HG03575 (cell line): Measurements from ENCODE around the gene ZBTB1.
A peak's percentile ranks its signal among the peaks of the same experiment; 100 is the strongest.

Experiments
- ATAC-seq: cut with Tn5 transposase; IDR thresholded peaks from one replicate; pipeline ENCODE4 v1.9.1; 2021; ENCODE audit not compliant: unreplicated experiment, insufficient number of reproducible peaks, low FRiP score; ENCODE audit errors: extremely low read depth

The ZBTB1 gene, protein sequence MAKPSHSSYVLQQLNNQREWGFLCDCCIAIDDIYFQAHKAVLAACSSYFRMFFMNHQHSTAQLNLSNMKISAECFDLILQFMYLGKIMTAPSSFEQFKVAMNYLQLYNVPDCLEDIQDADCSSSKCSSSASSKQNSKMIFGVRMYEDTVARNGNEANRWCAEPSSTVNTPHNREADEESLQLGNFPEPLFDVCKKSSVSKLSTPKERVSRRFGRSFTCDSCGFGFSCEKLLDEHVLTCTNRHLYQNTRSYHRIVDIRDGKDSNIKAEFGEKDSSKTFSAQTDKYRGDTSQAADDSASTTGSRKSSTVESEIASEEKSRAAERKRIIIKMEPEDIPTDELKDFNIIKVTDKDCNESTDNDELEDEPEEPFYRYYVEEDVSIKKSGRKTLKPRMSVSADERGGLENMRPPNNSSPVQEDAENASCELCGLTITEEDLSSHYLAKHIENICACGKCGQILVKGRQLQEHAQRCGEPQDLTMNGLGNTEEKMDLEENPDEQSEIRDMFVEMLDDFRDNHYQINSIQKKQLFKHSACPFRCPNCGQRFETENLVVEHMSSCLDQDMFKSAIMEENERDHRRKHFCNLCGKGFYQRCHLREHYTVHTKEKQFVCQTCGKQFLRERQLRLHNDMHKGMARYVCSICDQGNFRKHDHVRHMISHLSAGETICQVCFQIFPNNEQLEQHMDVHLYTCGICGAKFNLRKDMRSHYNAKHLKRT

DNA sequence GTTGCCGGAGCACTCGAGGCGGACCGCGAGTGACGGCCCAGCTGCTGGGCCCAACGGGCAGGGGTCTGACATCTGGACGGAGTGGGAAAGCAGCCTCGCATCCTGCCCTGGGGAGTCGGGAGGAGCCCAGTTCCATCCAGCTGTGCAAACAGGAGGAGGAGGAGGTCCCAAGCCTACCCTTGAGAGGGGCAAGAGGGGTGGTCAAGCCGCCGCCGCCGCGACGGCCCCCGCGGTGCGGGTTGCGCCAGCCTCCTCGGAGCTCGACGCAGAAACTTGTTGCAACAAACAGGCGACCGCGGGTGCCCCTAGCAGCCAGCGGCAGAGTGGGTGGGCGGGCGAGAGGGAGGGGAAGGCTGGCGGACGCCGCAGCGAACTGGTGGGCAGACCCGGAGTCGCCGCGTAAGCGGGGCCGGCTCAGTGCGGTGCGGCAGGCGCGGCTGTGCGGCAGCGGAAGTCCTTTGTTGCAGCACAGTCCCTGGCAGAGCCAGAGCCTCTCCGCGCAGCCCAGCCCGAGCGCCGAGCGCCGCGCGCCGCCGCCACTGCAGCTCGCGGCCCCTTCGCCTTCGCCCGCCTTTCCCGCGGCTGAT is at the start of gene ZBTB1:
Gene ZBTB1 (plus strand): TSS at position 461 of the 587 bp plus-strand sequence. CDS start 16,735 bp downstream, outside the sequence.
- ATAC-seq, result no peak

GRCh38 chr14:64459405-64460136 is 45.0 kb upstream of the ZBTB1 start:
- no peak for ATAC-seq

GRCh38 chr14:64461221-64461620 is 43.3 kb upstream of the ZBTB1 start:
- no peak for ATAC-seq

GRCh38 chr14:64463195-64463594 is 41.4 kb upstream of the ZBTB1 start:
- peak; percentile 40 for ATAC-seq

DNA sequence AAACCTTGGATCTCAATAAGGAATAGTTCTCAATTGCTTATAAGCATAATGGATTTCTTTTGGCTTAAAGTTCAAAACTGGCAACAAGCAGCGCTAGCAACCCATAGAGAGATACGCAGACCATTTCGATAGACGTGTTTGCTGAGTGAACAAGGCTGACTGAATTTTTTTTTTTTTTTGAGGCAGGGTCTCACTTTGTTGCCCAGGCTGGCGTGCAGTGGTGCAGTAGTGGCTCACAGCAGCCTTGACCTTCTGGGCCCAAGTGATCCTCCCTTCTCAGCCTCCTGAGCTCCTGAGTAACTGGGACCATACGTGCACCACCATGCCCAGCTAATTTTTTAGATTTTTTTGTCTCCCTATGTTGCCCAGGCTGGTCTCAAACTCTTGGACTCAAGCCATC is 40.7 kb upstream of the ZBTB1 start:
- no peak for ATAC-seq

GRCh38 chr14:64464651-64465050 is 39.9 kb upstream of the ZBTB1 start:
- no peak for ATAC-seq

DNA sequence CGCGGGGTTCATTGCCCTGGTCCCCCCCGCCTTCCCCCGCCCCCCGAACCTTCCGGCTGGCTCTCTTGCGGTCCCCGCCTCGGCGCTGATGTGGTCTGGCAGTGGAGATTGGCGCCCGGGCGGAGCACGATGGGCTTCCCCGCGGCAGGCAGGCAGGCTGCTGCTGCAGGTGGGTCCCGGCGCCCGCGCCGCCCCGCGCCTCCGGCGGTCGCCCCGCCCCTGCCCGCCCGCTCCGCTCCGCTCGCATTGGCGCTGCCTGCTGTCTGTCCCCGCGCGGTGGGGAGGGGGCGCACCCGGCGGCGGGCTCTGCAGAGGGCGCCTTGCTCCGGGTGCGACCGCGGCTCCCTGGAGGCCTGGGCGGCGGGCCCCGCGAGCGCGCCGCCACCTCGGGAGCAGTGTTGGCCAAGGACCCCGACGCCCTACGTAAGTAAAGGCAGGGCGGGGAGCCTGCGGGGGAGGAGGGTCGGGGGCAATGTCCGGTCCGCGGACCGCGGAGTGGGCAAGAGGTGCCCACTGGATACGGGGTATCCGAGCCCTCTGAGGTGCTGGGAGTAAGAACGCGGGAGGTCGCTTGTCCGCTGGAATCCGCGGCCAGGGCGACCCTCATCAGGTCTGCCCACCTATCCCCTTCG is 39.3 kb upstream of the ZBTB1 start, which contains the start of gene AKAP5:
Gene AKAP5 (plus strand): TSS at position 309 of the 632 bp plus-strand sequence. CDS start 2,896 bp downstream, outside the sequence.
- ATAC-seq, result no peak

- ATAC-seq, result no peak
Measured at GRCh38 chr14:64465831-64466554, 38.6 kb upstream of the ZBTB1 start.

GRCh38 chr14:64467101-64467500 is 37.5 kb upstream of the ZBTB1 start:
- ATAC-seq, result no peak

DNA sequence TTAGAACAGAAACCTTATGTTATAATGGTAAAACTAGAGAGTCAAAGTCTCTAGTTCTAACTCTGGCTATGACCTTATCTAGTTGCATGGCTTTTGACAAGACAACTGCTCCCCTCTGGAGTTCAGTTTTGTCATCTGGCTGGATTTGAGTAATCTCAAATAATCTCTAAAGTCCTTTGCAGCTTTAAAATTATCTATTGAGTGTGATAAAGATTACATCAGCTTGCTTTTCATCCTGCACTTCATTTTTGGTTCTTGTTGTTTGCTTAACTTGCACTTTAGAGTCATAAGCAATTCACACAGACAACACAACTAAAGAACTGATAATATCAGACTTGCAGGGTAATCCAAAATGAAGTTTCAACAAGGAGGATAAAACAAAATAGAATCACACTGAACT is 37.0 kb upstream of the ZBTB1 start:
- ATAC-seq, result no peak

- ATAC-seq, result no peak
Measured at GRCh38 chr14:64468451-64468850, 36.1 kb upstream of the ZBTB1 start.

DNA sequence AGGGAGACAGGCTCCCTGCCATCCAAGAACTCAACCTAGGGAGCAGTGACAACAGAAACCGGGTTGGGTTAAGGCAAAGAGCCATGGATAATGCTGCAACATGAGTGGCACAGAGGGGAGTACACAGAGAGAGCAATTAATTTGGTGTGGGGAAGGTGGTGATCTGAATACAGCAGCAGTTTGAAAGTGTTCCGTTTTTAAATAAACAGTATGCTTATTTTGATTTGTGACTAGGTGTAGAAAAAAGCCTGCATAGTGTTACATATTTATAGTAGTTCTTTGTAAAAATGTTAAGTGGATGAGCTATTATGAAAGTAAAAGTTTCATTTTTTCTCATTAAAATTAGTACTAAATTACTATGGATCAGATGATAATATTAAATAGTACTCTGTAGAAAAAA is 30.5 kb upstream of the ZBTB1 start:
- no peak for ATAC-seq

DNA sequence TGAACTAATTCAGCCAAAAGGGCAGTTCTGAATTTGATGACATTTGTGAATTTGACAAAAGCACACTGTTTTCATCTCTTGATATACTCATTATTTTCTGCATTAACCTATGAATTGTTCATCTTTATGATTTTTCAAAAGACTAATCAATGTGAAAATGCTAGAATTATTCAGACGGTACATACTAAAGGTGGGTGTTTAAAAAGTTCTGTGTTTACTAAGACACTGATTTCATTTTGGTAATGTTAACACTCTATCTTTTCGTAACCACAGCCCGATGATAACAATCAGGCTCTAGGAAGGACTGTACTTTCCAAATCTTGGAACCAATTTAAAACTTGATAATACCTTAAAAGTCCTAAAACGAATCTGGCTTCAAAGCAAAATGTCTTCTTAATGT is 29.9 kb upstream of the ZBTB1 start:
- no peak for ATAC-seq

DNA sequence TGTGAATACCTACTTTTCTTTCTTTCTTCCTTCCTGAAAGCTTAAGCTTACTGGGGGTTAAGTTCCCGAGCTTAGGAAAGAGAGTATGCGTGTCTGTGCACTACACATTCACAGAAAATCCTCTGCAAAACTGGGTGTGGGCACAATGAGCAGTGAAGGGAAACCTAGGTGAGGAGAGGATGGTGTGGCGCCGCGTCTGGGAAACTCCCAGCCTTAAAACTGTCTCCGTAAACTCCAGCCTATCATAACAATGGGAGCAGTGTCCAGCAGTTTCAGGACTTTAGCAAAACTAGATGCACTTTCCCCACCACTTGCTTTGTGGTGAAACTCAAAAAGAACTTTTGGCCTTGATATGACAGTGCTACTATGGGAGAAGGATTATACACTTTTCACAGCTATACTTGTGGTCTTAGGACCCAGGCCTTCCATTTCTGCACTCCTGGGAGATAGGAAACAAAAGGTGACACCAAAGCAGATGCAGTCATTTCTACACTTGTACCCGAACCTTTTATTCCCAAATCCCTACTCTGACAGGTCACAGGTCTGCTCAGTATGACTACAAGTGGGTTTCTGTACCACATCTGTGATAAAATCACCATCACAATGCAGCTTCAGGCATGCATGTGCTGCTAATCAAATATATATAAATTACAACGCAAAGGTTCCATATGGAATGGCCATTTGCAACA is 28.8 kb upstream of the ZBTB1 start:
- ATAC-seq, result no peak

DNA sequence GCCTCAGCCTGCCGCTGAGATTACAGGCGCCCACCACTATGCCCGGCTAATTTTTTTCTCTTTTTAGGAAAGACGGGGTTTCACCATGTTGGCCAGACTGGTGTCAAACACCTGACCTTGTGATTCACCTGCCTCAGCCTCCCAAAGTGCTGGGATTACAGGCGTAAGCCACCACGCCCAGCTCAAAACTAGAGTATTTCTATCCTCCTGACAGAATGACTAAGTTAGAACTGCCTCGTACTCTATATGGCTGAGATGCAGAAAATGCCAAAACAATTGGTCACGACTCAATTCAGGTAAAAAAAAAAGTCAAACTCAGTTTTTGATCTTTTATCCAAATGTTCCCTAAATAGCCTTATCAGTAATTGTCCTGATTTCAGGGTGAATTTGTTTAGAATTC is 28.1 kb upstream of the ZBTB1 start:
- no peak for ATAC-seq

GRCh38 chr14:64478634-64479250 is 25.8 kb upstream of the ZBTB1 start:
- no peak for ATAC-seq

DNA sequence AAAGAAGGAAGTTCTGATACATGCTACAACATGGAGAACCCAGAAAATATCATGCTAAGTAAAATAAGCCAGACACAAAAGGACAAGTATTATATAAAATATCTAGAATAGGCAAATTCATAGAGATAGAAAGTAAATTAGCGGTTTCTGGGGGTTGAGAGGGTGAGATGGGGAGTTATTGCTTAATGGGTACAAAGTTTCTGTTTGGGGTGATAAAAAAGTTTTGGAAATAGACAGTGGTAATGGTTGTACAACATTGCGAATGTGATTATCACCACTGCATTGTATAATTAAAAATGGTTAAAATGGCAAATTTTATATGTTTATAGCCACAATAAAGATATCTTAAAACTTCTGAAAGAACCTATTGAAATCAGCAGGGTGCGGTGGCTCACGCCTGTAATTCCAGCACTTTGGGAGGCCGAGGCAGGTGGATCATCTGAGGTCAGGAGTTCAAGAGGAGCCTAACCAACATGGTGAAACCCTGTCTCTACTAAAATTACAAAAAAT is 15.9 kb upstream of the ZBTB1 start:
- no peak for ATAC-seq
